Glomerular visceral epithelial cell (primary cell): ENCODE measurements around the gene EHMT1.

ENCODE experiments used
- DNase-seq: peaks from one replicate; pipeline ENCODE4 v3.0.0-alpha.2; 2016; ENCODE audit errors: extremely low spot score

EHMT1 gene

GRCh38 chr9:137673886-137674285, 55.1 kb downstream of the EHMT1 start:
- no peak for DNase-seq

GRCh38 chr9:137674307-137674975, 55.6 kb downstream of the EHMT1 start:
- DNase-seq = no peak

GRCh38 chr9:137674976-137675320, 56.1 kb downstream of the EHMT1 start:
- no peak for DNase-seq

- no peak for DNase-seq
Measured at GRCh38 chr9:137676998-137677397, 58.2 kb downstream of the EHMT1 start.

GRCh38 chr9:137678202-137678601, 59.4 kb downstream of the EHMT1 start:
- DNase-seq = no peak

GRCh38 chr9:137679249-137679648, 60.4 kb downstream of the EHMT1 start:
- no peak for DNase-seq

GRCh38 chr9:137679695-137680305, 61.0 kb downstream of the EHMT1 start:
- DNase-seq = no peak

- no peak for DNase-seq
Measured at GRCh38 chr9:137680444-137681358, 61.9 kb downstream of the EHMT1 start.

GRCh38 chr9:137682428-137683105, 63.8 kb downstream of the EHMT1 start:
- DNase-seq = no peak

- DNase-seq = no peak
Measured at GRCh38 chr9:137683262-137683864, 64.6 kb downstream of the EHMT1 start.

GRCh38 chr9:137685035-137685740, 66.4 kb downstream of the EHMT1 start:
- DNase-seq = no peak

GRCh38 chr9:137685741-137686420, 67.1 kb downstream of the EHMT1 start:
- DNase-seq = no peak

GRCh38 chr9:137688261-137688660, 69.5 kb downstream of the EHMT1 start:
- no peak for DNase-seq

GRCh38 chr9:137688725-137689124, 69.9 kb downstream of the EHMT1 start:
- no peak for DNase-seq

GRCh38 chr9:137689745-137690529, 71.1 kb downstream of the EHMT1 start:
- no peak for DNase-seq

GRCh38 chr9:137690930-137691645, 72.3 kb downstream of the EHMT1 start:
- DNase-seq = no peak

- DNase-seq = no peak
Measured at GRCh38 chr9:137691646-137692351, 73.0 kb downstream of the EHMT1 start.

GRCh38 chr9:137694236-137694959, 75.6 kb downstream of the EHMT1 start:
- DNase-seq = no peak
